Activated CD4-positive, alpha-beta T cell treated with anti-CD3 and anti-CD28 coated beads, Interleukin-2, amount 10 ng/mL, durations not matched to agents 7 days and 5 days (primary cell): ENCODE results near the gene ORAI2. TPM values are rescaled to one million over a fixed set of nuclear protein-coding genes. Genes with fewer than 3 reads are reported as not detected.
A peak's percentile ranks its signal among the peaks of the same experiment; 100 is the strongest.

ENCODE experiments used
- CTCF ChIA-PET: fragments of 350-600 bp; sonication (Branson Sonifier 250); formaldehyde crosslinking; loops from one replicate; lab custom pipeline; 2021; ENCODE audit warnings: antibody characterized with exemption; lab: Charles Lee
- POLR2A ChIA-PET: fragments of 350-600 bp; sonication (Branson Sonifier 250); formaldehyde crosslinking; loops from one replicate; lab custom pipeline; 2021; ENCODE audit warnings: antibody characterized with exemption; lab: Charles Lee
- DNase-seq: peaks from one replicate; pipeline ENCODE4 v3.0.0-alpha.2; 2020
- H3K27ac Mint-ChIP-seq: one replicate; pipeline ENCODE4 v1.8.0; 2021; ENCODE audit warnings: mild to moderate bottlenecking, moderate library complexity, mixed read lengths
- H3K27me3 Mint-ChIP-seq: one replicate; pipeline ENCODE4 v1.8.0; 2021; ENCODE audit warnings: mixed read lengths
- H3K36me3 Mint-ChIP-seq: one replicate; pipeline ENCODE4 v1.8.0; 2021; ENCODE audit warnings: low read depth, mixed read lengths
- H3K4me1 Mint-ChIP-seq: one replicate; pipeline ENCODE4 v1.8.0; 2021; ENCODE audit warnings: mixed read lengths
- H3K4me3 Mint-ChIP-seq: one replicate; pipeline ENCODE4 v1.8.0; 2021; ENCODE audit warnings: mild to moderate bottlenecking, moderate library complexity, mixed read lengths
- H3K9me3 Mint-ChIP-seq: one replicate; pipeline ENCODE4 v1.8.0; 2021; ENCODE audit warnings: mixed read lengths
- total RNA-seq, 2 experiments: library from RNA; stranded (reverse); gene quantifications; one replicate each; pipeline ENCODE4 v1.2.3, GENCODE V29; 2021

Gene ORAI2
- total RNA-seq, 2 experiments from 2014 or later: 61.2 to 63.7 TPM

GRCh38 chr7:102432442-102433218 is 745 bp upstream of the ORAI2 start:
- Mint-ChIP-seq H3K27ac (peak overlapping the region; percentile 94), H3K36me3 (peaks cover 33% of the 10 kb centered on the region), H3K27me3 (no peaks in the 10 kb centered on the region), H3K9me3 (no peaks in the 10 kb centered on the region), H3K4me3 (peak overlapping the region; percentile 75), H3K4me1 (peaks cover 65% of the 10 kb centered on the region)
- CTCF ChIA-PET: interaction anchor here (0.6 to 1.8 kb wide), 3 partner anchors 16 to 1581 kb away, joined by 4 to 16 read pairs (median 4); no protein-coding TSS in a partner anchor
- POLR2A ChIA-PET: interaction anchor here (1.2 kb wide), 1 partner anchor 17 kb away, joined by 6 read pairs; no protein-coding TSS in a partner anchor
- DNase-seq: peak; percentile 17

GRCh38 chr7:102434039-102434486 is 688 bp downstream of the ORAI2 start:
- DNase-seq: peak; percentile 29

GRCh38 chr7:102436118-102436517 is 2.7 kb downstream of the ORAI2 start:
- Mint-ChIP-seq H3K4me3 (peak overlapping the region; percentile 44), H3K4me1 (peaks cover 35% of the 10 kb centered on the region), H3K9me3 (no peaks in the 10 kb centered on the region), H3K27me3 (no peaks in the 10 kb centered on the region), H3K36me3 (peaks cover 24% of the 10 kb centered on the region), H3K27ac (no peak overlapping the region)
- no peak for DNase-seq
- ChIA-PET CTCF (interaction anchor here (1.1 to 2.4 kb wide), 3 partner anchors 14 to 32 kb away, joined by 3 to 9 read pairs (median 8); no protein-coding TSS in a partner anchor), POLR2A (no interaction called here)

More at GRCh38 chr7:102434039-102434486, 688 bp downstream of the ORAI2 start:
- H3K4me3 Mint-ChIP-seq: peak overlapping the region; percentile 82
- peak overlapping the region; percentile 86 for H3K27ac Mint-ChIP-seq
- peaks cover 56% of the 10 kb centered on the region for H3K4me1 Mint-ChIP-seq
- H3K27me3 Mint-ChIP-seq: no peaks in the 10 kb centered on the region
- no peaks in the 10 kb centered on the region for H3K9me3 Mint-ChIP-seq
- peaks cover 31% of the 10 kb centered on the region for H3K36me3 Mint-ChIP-seq
- CTCF ChIA-PET: interaction anchor here (0.6 to 2.4 kb wide), 3 partner anchors 9 to 1058 kb away, joined by 4 to 9 read pairs (median 9); no protein-coding TSS in a partner anchor
- POLR2A ChIA-PET: no interaction called here

- Mint-ChIP-seq H3K27me3 (no peaks in the 10 kb centered on the region), H3K4me3 (no peak overlapping the region), H3K9me3 (no peaks in the 10 kb centered on the region), H3K27ac (no peak overlapping the region), H3K36me3 (peaks cover 33% of the 10 kb centered on the region), H3K4me1 (peaks cover 18% of the 10 kb centered on the region)
- CTCF ChIA-PET: interaction anchor here (0.6 to 2.7 kb wide), 4 partner anchors 10 to 36 kb away, joined by 3 to 9 read pairs (median 5); no protein-coding TSS in a partner anchor
- POLR2A ChIA-PET: no interaction called here
- DNase-seq: no peak
Observed at GRCh38 chr7:102439963-102440795, 6.8 kb downstream of the ORAI2 start.

- ChIA-PET POLR2A (no interaction called here), CTCF (interaction anchor here (0.7 to 1.5 kb wide), 2 partner anchors 13 to 29 kb away, joined by 4 read pairs; no protein-coding TSS in a partner anchor)
- Mint-ChIP-seq H3K4me3 (no peak overlapping the region), H3K27me3 (no peaks in the 10 kb centered on the region), H3K36me3 (peaks cover 29% of the 10 kb centered on the region), H3K27ac (peak overlapping the region; percentile 69), H3K4me1 (peaks cover 8% of the 10 kb centered on the region), H3K9me3 (no peaks in the 10 kb centered on the region)
- DNase-seq: no peak
Observed at GRCh38 chr7:102444961-102445673, 11.7 kb downstream of the ORAI2 start.

GRCh38 chr7:102445674-102446071 is 12.3 kb downstream of the ORAI2 start:
- peaks cover 8% of the 10 kb centered on the region for H3K4me1 Mint-ChIP-seq
- no peak for DNase-seq
- no peaks in the 10 kb centered on the region for H3K27me3 Mint-ChIP-seq
- H3K36me3 Mint-ChIP-seq: peaks cover 29% of the 10 kb centered on the region
- H3K9me3 Mint-ChIP-seq: no peaks in the 10 kb centered on the region
- no peak overlapping the region for H3K4me3 Mint-ChIP-seq
- ChIA-PET POLR2A (no interaction called here), CTCF (interaction anchor here (0.7 kb wide), 1 partner anchor 13 kb away, joined by 4 read pairs; no protein-coding TSS in a partner anchor)
- H3K27ac Mint-ChIP-seq: peak overlapping the region; percentile 25

- no peak overlapping the region for H3K27ac Mint-ChIP-seq
- no peak for DNase-seq
- no peaks in the 10 kb centered on the region for H3K9me3 Mint-ChIP-seq
- H3K4me3 Mint-ChIP-seq: no peak overlapping the region
- ChIA-PET POLR2A (no interaction called here), CTCF (interaction anchor here (1.3 kb wide), 1 partner anchor 9 kb away, joined by 4 read pairs; no protein-coding TSS in a partner anchor)
- peaks cover 28% of the 10 kb centered on the region for H3K36me3 Mint-ChIP-seq
- no peaks in the 10 kb centered on the region for H3K27me3 Mint-ChIP-seq
- H3K4me1 Mint-ChIP-seq: peaks cover 7% of the 10 kb centered on the region
Observed at GRCh38 chr7:102446387-102447156, 13.2 kb downstream of the ORAI2 start.

GRCh38 chr7:102447311-102447710 is 13.9 kb downstream of the ORAI2 start:
- Mint-ChIP-seq H3K27me3 (no peaks in the 10 kb centered on the region), H3K4me3 (no peak overlapping the region), H3K4me1 (peaks cover 4% of the 10 kb centered on the region), H3K9me3 (no peaks in the 10 kb centered on the region), H3K27ac (no peak overlapping the region), H3K36me3 (peaks cover 23% of the 10 kb centered on the region)
- ChIA-PET POLR2A (interaction anchor here (1.6 kb wide), 1 partner anchor 13 kb away, joined by 5 read pairs; no protein-coding TSS in a partner anchor), CTCF (interaction anchor here (1.3 kb wide), 1 partner anchor 10 kb away, joined by 4 read pairs; no protein-coding TSS in a partner anchor)
- DNase-seq: no peak

GRCh38 chr7:102449136-102449535 is 15.8 kb downstream of the ORAI2 start:
- no peak overlapping the region for H3K27ac Mint-ChIP-seq
- ChIA-PET CTCF (interaction anchor here (1.3 to 1.8 kb wide), 4 partner anchors 8 to 41 kb away, joined by 4 to 9 read pairs (median 4); partner anchors contain the start of gene ORAI2), POLR2A (no interaction called here)
- no peaks in the 10 kb centered on the region for H3K9me3 Mint-ChIP-seq
- DNase-seq: no peak
- H3K4me3 Mint-ChIP-seq: no peak overlapping the region
- no peaks in the 10 kb centered on the region for H3K4me1 Mint-ChIP-seq
- no peaks in the 10 kb centered on the region for H3K27me3 Mint-ChIP-seq
- H3K36me3 Mint-ChIP-seq: peaks cover 17% of the 10 kb centered on the region

GRCh38 chr7:102450242-102450641 is 16.9 kb downstream of the ORAI2 start:
- no peak overlapping the region for H3K27ac Mint-ChIP-seq
- H3K4me3 Mint-ChIP-seq: no peak overlapping the region
- peak; percentile 58 for DNase-seq
- H3K27me3 Mint-ChIP-seq: no peaks in the 10 kb centered on the region
- POLR2A ChIA-PET: no interaction called here
- H3K4me1 Mint-ChIP-seq: no peaks in the 10 kb centered on the region
- H3K9me3 Mint-ChIP-seq: no peaks in the 10 kb centered on the region
- CTCF ChIA-PET: interaction anchor here (1.2 to 1.8 kb wide), 6 partner anchors 9 to 42 kb away, joined by 3 to 9 read pairs (median 4); partner anchors contain the start of gene ORAI2
- peaks cover 14% of the 10 kb centered on the region for H3K36me3 Mint-ChIP-seq

- Mint-ChIP-seq H3K9me3 (no peaks in the 10 kb centered on the region), H3K4me3 (no peak overlapping the region), H3K27ac (no peak overlapping the region), H3K27me3 (no peaks in the 10 kb centered on the region), H3K4me1 (no peaks in the 10 kb centered on the region), H3K36me3 (peaks cover 13% of the 10 kb centered on the region)
- POLR2A ChIA-PET: no interaction called here
- DNase-seq: no peak
- CTCF ChIA-PET: interaction anchor here (1.0 to 1.3 kb wide), 3 partner anchors 11 to 47 kb away, joined by 3 to 5 read pairs (median 4); no protein-coding TSS in a partner anchor
Observed at GRCh38 chr7:102451371-102452054, 18.1 kb downstream of the ORAI2 start.
